ENCODE measurements around the gene CDK7. TPM values are rescaled to one million over a fixed set of nuclear protein-coding genes. Genes with fewer than 3 reads are reported as not detected.
"Not testable (repeated sequence)": the region's sequence is repeated elsewhere in the genome, so short reads cannot be mapped to it uniquely, and the experiment has no call there.

The CDK7 gene
- total and polyA plus RNA-seq, 12 donors, result 10.5 to 17.9 (median 13.7) TPM

DNA sequence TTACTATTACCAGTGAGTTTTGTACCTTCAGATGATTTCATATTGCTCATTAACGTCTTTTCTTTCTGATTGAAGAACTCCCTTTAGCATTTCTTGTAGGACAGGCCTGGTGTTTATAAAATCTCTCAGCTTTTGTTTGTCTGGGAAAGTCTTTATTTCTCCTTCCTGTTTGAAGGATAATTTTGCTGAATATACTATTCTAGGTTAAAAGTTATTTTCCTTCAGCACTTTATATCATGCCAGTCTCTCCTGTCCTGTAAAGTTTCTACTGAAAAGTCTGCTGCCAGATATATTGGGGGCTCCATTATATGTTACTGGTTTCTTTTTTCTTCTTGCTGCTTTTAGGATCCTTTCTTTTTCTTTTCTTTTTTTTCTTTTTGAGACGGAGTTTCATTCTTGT is 13.3 kb downstream of the CDK7 start:
- ATAC-seq (no peak), DNase-seq (no peak)
- Histone ChIP-seq H3K4me1 (peaks cover 0 to 3% (median 0%) of the 10 kb centered on the region in 9 donors), H3K27ac (no peak overlapping the region), H3K27me3 (no peaks in the 10 kb centered on the region), H3K36me3 (peaks cover 0 to 8% (median 0%) of the 10 kb centered on the region in 9 donors), H3K4me3 (no peak overlapping the region), H3K9me3 (peaks cover 0 to 17% (median 6%) of the 10 kb centered on the region in 11 donors)
- TF ChIP-seq, protein P1, sequence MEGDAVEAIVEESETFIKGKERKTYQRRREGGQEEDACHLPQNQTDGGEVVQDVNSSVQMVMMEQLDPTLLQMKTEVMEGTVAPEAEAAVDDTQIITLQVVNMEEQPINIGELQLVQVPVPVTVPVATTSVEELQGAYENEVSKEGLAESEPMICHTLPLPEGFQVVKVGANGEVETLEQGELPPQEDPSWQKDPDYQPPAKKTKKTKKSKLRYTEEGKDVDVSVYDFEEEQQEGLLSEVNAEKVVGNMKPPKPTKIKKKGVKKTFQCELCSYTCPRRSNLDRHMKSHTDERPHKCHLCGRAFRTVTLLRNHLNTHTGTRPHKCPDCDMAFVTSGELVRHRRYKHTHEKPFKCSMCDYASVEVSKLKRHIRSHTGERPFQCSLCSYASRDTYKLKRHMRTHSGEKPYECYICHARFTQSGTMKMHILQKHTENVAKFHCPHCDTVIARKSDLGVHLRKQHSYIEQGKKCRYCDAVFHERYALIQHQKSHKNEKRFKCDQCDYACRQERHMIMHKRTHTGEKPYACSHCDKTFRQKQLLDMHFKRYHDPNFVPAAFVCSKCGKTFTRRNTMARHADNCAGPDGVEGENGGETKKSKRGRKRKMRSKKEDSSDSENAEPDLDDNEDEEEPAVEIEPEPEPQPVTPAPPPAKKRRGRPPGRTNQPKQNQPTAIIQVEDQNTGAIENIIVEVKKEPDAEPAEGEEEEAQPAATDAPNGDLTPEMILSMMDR (IDR thresholded peaks at IDR 0.05), result no peak
- WGBS, 2 donors, result 90 to 97% methylated on average over 2 of the region's 2 CpGs
- intact Hi-C loops (cut with DNase I), result no loop called here

DNA sequence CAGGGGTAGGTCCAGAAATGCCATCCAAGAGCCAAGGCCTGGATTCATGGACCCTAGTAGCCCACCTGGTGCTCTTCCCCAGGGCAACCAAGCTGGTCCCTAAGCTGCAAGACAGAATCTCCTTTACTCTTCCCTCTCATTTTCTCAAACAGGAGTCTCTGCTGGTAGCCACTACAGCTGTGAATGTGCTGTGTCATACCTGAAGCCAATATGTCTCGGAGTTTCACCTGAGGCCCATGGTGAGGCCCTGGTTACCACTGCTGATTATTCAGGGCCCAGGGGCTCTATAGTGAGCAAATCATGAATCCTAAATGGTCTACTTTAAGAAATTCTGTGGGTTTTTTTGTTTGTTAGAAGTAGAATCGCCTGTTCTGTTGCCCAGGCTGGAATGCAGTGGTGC is 15.9 kb downstream of the CDK7 start:
- TF ChIP-seq, protein P1 (IDR thresholded peaks at IDR 0.05), result no peak
- Histone ChIP-seq H3K4me3 (no peak overlapping the region), H3K4me1 (peaks cover 0 to 3% (median 0%) of the 10 kb centered on the region in 9 donors), H3K27ac (no peak overlapping the region), H3K36me3 (peaks cover 0 to 27% (median 0%) of the 10 kb centered on the region in 9 donors), H3K27me3 (no peaks in the 10 kb centered on the region), H3K9me3 (peaks cover 0 to 17% (median 6%) of the 10 kb centered on the region in 11 donors)
- intact Hi-C loops (cut with DNase I), result no loop called here
- no peak for ATAC-seq
- WGBS, 2 donors, result 95 to 100% methylated on average over 2 of the region's 2 CpGs
- DNase-seq, result no peak

DNA sequence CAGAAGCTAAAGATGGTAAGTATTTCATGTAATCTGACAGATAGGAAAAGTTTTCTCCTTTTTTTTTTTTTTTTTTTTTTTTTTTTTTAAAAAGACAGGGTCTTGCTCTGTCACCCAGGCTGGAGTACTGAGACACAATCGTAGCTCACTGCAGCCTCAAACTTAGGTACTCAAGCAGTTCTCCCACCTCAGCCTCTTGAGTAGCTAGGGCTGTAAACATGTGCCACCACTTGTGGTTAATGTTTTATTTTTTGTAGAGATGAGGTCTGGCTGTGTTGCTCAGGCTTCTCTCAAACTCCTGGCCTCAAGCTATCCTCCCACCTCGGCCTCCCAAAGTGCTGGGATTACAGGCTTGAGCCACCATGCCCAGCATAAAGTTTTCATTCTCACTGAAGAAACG is 17.8 kb downstream of the CDK7 start:
- H3K27ac ChIP-seq, result no peak overlapping the region
- H3K4me1 ChIP-seq, result no peaks in the 10 kb centered on the region
- H3K27me3 ChIP-seq, result no peaks in the 10 kb centered on the region
- DNase-seq (no peak), ATAC-seq (no peak)
- peaks cover 0 to 14% (median 6%) of the 10 kb centered on the region in 11 donors for H3K9me3 ChIP-seq
- intact Hi-C loops (cut with DNase I), result no loop called here
- peaks cover 0 to 45% (median 12%) of the 10 kb centered on the region in 9 donors for H3K36me3 ChIP-seq
- TF ChIP-seq, protein P1 (IDR thresholded peaks at IDR 0.05), result no peak
- 90 to 95% methylated on average over 3 of the region's 3 CpGs for WGBS, 2 donors
- no peak overlapping the region for H3K4me3 ChIP-seq

DNA sequence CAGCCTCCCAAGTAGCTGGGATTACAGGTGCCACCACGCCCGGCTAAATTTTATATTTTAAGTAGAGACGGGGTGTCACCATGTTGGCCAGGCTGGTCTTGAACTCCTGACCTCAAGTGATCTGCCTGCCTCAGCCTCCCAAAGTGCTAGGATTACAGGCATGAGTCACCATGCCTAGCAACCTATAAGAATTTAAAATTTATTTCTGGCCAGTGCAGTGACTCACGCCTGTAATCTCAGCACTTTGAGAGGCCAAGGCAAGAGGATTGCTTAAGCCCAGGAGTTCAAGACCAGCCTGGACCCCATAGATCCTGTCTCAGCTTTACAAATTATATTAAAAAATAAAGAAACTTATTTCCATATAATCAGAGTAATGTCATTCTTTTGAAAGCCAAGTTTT is 21.3 kb downstream of the CDK7 start:
- intact Hi-C loops (cut with DNase I); H3K9me3 ChIP-seq; H3K27me3 ChIP-seq; ATAC-seq; H3K4me1 ChIP-seq; H3K27ac ChIP-seq; H3K4me3 ChIP-seq; DNase-seq: not testable (repeated sequence)
- 94 to 95% methylated on average over 4 of the region's 4 CpGs for WGBS, 2 donors
- peaks cover 0 to 80% (median 38%) of the 10 kb centered on the region in 9 donors for H3K36me3 ChIP-seq

DNA sequence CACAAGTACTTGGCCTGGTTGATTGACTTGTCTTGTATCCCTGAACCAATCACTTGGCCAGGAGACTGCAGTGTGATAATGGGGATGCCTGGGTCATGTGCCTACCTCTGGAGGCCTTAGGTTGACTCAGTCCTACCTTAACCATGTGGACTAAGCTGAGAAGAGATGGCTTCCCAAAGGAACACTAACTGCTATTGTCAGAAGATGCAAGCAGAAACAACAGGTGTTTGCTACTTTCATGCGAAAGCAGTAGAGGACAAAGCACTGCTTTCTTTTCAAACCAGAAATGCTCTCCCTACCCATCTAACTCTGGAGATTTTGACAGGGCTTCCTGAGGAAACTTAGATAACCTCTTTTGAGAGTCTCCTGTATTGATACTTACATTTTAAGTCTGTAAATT is 22.9 kb downstream of the CDK7 start:
- H3K4me3 ChIP-seq, result no peak overlapping the region
- 98 to 100% methylated on average over 1 of the region's 1 CpG for WGBS, 2 donors
- peaks cover 0 to 92% (median 45%) of the 10 kb centered on the region in 9 donors for H3K36me3 ChIP-seq

More for the DNA sequence above, 22.9 kb downstream of the CDK7 start:
- Histone ChIP-seq H3K4me1 (no peaks in the 10 kb centered on the region), H3K27me3 (no peaks in the 10 kb centered on the region), H3K9me3 (no peaks in the 10 kb centered on the region), H3K27ac (no peak overlapping the region)
- TF ChIP-seq, protein P1 (IDR thresholded peaks at IDR 0.05), result no peak
- intact Hi-C loops (cut with DNase I), result no loop called here
- ATAC-seq (no peak), DNase-seq (no peak)

All from heart right ventricle (tissue), 16 donors.